Ammon's horn (tissue), 1 donor: Measurements from ENCODE around the gene ARRDC5.
"Not testable (repeated sequence)": the region's sequence is repeated elsewhere in the genome, so short reads cannot be mapped to it uniquely, and the experiment has no call there.

Experiments
- DNase-seq: peaks from one replicate; pipeline ENCODE4 v3.0.0-alpha.2; 2016; ENCODE audit warnings: low spot score

Gene ARRDC5

GRCh38 chr19:4868286-4868834 lies 34.3 kb downstream of the ARRDC5 start:
- DNase-seq = no peak

GRCh38 chr19:4867534-4868285 lies 35.0 kb downstream of the ARRDC5 start, which contains the start of gene PLIN3:
Gene PLIN3 (minus strand): TSS chr19:4867667. CDS start chr19:4861394, 6,273 bp downstream.
- peak; percentile 95 for DNase-seq

GRCh38 chr19:4866595-4867424 lies 35.9 kb downstream of the ARRDC5 start:
- DNase-seq = peak; percentile 34

GRCh38 chr19:4861147-4861546 lies 41.5 kb downstream of the ARRDC5 start:
- DNase-seq = no peak

- no peak for DNase-seq
Measured at GRCh38 chr19:4859697-4860096, 43.0 kb downstream of the ARRDC5 start.

GRCh38 chr19:4856468-4856867 lies 46.2 kb downstream of the ARRDC5 start:
- peak; percentile 74 for DNase-seq

- DNase-seq = not testable (repeated sequence)
Measured at GRCh38 chr19:4853506-4853905, 49.2 kb downstream of the ARRDC5 start.

- no peak for DNase-seq
Measured at GRCh38 chr19:4852484-4852883, 50.2 kb downstream of the ARRDC5 start.

GRCh38 chr19:4851551-4852290 lies 51.0 kb downstream of the ARRDC5 start:
- peak; percentile 81 for DNase-seq

GRCh38 chr19:4849019-4849418 lies 53.7 kb downstream of the ARRDC5 start:
- DNase-seq = no peak

GRCh38 chr19:4847190-4847973 lies 55.3 kb downstream of the ARRDC5 start:
- DNase-seq = no peak

- not testable (repeated sequence) for DNase-seq
Measured at GRCh38 chr19:4845975-4846374, 56.7 kb downstream of the ARRDC5 start.

- DNase-seq = no peak
Measured at GRCh38 chr19:4844348-4845179, 58.1 kb downstream of the ARRDC5 start.

- no peak for DNase-seq
Measured at GRCh38 chr19:4843647-4843965, 59.1 kb downstream of the ARRDC5 start.
